Kidney capillary endothelial cell (primary cell): Measurements from ENCODE around the gene OPN4.

Experiments used
- DNase-seq: peaks from one replicate; pipeline ENCODE4 v3.0.0-alpha.2; 2018; ENCODE audit warnings: low spot score

Gene OPN4

DNA sequence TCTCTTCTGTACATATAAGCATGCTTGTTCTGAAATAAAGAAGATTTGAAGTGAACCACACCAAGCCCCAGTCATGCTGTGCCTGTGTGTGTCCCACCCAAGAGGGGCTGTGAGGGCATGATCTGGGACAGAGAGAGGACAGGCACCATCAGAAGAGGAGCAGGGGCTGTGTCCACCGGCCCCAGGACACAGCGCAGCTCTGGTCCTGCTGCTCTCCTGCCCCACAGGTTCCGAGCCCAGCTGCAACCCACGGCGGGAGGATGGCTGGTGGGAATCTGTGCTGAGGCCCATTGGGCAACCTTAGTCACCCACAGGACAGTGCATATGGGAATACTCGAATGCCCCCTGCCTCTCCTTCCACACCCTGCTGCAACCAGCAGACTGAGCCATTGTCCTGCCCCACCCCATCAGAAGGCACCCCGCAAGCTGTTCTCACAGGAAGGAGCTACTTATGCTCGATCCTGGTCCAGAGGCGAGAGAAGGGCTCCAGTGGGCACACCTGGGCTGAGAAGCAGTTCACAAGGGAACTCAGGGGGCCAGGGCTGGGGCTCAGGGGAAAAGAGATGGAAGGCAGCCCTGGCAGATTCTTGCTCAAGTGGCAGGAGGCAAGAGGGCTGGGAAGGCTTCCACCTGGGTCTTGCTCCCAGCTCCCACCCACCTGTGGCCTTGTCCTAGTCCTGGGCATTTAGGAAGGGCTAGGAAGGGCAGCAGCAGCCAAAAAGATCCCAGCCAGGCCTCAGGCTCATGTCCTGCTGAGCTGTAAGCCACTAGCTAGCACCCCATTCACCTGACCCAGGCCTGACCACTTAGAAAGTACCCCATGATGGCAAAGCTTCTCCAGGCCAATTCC is 45.9 kb downstream of the OPN4 start:
- no peak for DNase-seq

DNA sequence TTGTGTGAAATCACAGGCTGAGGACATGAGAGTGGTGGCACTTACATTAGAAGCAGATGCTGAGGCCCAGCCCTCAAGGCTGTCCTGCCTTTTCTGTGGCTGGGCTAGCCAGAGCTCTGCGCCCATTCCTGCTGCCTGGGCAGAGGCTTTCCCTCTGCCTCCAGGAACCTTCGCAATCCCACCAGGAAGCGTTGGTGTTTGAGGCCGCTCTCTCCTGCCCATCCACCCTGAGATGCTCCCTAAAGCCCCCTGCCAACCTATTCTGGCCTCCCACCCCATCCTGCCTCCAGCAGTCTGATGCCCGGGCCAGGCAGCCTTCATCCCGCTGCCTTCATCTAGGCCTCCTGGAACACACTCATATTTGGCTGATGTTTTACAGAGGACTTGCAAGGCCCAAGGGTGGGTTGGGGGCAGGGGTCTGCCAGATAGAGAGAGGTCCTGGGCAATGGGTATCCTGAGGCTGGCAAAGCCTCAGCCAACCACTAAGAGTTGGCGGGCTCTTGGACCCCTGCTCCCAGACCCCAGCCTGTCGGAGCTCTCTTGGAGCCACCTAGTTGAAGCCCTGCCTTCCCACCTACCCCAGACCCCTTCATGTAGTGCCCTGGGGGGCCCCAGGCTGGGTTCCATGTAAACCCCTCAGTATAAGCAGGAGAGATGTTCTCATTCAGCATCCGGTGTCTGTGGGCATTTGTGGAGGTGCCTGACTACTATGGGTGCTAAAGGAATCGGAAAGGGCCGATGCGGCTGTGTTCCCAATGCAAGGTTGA is 46.7 kb downstream of the OPN4 start:
- DNase-seq: no peak

DNA sequence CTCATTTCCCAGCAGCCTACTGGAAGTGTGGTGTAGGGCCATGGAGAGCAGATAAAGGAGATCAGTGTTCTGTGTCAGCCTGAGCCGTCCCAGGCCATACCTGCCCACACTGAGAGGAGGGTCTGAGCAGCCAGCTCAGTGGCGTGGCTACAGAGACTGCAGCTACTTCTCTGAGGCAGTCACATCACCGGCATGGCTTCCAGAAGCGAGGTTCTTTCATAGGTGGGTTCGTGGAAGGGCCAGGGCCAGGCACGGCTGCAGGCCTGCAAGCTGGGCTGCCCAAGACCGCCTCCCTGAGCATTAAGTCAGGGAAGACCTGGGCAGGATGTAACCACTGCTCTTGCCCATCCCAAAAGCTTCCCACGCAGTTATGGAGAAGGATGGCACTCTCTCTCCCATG is 48.8 kb downstream of the OPN4 start:
- DNase-seq: no peak

DNA sequence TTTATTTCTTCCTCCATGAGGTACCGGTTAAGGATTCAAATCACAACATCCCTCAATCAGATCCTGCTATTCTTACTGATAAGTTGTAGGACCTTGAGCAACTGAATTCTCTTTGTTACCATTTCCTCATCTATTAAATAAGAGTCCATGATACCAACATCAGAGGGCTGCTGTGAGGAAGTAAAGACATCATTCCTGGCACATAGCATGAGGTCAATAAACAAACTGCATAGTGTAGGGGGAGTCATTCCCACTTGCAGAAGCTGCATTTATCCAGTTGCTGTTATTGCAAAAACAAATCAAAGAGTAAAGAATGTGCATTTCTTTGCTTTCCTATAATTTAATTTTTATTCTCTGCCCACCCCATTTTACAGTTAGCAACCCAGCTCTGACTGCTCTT is 50.8 kb downstream of the OPN4 start:
- DNase-seq: no peak

DNA sequence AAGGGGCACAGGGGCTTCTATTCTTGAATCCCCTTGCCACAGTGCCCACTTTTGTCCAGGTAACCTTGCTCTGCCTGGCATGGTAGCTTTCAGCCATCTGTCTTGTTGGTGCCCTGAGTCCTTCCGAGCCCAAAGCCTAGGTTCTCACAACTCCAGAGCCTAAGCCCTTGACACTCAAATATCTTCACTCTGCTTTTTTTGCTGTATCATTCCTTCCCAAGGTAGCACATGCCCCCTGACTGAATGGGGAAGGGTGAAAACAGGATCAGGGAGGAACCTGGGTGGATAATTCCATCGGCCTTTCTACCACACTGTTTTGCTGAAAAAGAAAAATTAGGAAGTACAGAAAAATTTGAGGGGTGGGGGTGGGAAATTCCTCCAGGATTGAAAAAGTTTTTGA is 51.6 kb downstream of the OPN4 start:
- DNase-seq: no peak

DNA sequence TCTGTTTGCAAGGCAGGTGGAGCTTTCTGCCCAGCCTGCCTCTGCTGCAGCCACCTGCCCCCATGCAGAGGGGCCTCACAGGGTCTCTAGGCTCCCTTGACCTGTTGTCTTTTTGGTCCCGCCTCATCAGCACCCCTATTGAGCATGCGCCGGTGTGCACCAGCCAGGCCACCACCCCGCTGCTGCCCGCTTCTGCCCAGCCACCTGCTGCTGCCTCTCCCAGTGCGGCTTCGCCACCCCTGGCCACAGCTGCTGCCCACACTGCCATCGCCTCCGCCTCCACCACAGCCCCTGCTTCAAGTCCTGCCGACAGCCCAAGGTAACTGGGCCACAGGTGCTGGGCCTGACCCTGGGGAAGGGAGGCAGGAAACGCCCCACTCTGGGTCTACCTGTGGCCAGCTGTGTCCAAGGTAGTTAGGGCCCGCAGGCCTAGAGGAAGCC is 52.1 kb downstream of the OPN4 start:
- no peak for DNase-seq

DNA sequence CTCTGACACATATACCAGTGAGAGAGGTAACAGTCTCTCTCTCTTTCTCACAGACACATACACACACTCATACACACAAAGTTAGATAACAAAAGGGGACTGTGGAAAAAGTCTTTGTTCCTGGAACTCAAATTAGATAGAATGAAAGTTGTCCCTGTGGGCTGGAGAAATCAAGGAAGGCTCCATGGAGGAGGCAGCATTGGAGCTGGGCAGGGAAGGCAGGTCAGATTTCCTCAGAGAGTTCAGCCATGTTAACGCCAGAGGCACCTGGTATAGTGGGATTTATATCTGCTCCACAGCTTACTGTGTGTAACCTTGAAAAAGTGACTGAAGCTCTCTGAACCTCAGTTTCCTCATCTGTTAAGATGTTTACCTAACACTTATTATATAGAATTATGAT is 52.6 kb downstream of the OPN4 start:
- DNase-seq: no peak

DNA sequence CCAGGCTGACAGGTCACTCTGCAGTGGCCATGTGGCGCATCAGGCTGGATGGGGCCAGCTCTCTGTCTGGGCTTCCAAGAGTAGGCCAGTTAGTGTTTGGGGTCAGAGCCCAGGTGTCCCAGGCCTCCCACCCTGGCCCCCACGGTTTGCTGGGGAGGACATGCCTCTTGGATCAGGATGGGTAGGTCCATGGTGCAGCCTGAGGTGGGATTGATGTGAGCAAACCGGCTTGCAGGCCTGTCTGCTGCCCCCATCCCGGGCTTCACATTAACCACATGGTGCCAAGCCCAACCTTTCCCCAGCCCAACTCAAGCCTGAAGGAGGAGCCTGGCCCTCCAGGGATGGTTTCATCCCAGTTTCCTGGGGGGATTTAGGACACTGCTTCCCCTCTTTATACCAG is 53.2 kb downstream of the OPN4 start:
- DNase-seq: no peak

DNA sequence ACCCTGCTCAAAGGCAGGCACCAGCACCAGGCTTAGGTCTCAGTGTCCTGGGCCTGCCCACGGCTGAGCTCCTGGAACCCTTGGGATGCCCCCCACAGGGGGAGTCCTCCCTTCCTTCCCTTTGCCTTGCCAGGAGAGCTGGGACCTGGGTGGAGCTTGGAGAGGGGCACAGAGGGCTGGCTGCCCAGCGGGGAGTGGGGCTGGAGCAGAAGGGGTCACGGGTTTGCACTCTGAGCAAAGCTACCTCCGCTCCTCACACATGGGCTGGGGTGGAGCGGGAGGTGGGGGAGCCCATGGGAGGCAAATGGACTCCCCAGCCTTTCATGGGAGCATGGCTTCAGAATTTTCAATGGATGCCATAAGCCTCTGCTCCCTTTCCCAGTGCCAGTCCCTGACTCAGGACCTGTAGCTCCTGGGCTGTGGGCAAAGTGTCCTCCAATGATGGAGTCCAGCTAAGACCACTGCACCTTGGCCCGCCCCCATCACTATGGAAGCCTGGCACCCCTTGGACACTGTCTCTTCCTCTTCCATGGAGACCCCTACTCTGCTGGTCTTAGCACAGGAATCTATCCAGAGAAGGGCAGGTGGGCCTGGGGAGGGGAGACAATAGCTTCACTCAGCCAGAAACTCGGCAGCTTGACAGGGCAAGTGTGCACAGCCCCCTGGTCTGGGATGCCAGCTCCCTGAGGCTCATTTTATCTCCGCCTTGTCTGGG is 53.9 kb downstream of the OPN4 start:
- DNase-seq: no peak

DNA sequence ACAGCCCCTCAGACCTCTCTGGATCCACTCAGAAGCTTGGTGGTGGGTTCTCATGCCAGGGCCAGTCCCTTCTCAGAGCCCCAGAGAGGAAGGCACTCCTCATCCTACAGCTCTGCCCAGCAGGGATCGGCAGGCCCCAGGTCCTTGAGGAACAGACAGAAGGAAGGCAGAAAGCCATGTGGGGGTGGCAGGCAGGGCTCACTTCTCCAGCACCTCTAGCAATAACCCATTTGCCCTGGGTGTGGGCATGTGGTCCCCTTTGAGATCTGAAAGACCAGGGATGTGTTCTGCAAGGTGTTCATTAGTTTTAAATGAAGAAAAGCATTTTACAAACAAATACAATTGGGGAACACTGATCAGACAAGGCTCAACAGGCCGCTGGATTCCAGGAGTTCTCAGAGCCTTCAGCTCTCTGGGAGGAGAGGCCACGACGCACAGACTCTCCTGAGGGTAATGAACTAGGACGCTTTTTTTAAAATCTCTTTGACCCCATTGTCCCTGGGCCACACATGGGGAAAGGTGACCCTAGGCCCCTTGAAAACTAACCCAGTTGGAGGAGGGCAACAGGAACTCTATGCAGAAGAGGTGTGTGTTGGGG is 54.5 kb downstream of the OPN4 start:
- no peak for DNase-seq

DNA sequence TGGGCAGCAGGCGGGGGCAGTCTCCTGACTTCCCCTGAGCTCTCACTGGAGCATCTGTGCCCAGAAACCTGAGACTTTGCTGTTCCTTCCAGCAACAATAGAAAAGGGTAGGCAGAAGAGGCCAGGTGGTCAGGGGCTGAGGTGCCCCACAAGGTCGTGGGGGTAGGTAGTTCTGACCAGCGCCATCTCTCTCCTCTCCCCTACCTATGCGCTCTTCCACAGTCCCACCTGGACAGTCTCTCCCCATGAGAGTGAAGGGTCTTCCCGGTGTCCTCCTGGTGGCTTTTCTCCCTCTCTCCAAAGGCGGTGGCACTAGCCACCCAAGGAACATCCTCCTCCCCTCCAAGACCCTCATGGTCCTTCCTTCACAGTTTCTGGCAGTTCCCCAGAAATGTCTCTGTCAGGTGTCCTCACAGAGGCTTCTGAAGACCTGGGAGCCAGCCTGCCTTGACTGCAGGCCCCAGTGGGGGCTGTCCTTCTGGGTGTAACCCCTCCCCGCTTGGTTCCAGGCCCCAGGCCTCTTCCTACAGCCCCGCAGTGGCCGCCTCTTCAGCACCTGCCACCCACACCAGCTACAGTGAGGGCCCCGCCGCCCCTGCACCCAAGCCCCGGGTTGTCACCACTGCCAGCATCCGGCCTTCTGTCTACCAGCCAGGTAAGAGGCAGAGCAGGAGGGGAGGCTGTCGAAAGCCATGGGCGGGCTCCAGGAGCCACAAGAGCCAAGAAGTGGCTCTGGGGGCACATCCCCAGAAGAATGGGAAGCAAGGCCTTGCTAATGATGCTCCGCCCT is 55.2 kb downstream of the OPN4 start:
- no peak for DNase-seq

DNA sequence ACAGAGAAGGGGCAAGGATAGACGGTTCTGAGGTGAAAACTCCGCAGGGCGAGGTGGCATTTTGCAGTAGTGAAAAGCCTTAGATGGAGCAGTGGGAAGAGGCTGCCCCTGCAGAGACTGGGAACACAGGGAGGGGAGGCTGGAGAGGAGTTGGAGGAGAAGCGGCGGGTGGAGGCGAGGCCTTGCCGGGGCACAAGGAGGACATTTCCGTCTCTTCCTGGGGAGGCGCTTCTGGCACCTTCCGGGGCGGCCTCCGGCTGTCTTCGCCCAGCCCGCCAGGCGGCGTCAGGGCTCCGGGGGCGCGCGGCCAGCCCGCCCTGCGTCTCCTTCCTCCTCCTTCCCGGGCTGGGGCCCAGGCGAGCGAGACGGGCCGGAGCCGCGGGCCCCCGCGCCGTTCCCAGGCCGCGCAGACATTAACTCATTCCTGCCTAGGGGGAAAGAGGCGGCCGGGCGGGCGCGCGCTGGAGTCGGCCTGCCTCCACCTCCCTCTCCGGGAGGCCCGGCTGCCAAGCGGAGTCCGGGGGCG is 56.7 kb downstream of the OPN4 start:
- DNase-seq: peak; percentile 33

DNA sequence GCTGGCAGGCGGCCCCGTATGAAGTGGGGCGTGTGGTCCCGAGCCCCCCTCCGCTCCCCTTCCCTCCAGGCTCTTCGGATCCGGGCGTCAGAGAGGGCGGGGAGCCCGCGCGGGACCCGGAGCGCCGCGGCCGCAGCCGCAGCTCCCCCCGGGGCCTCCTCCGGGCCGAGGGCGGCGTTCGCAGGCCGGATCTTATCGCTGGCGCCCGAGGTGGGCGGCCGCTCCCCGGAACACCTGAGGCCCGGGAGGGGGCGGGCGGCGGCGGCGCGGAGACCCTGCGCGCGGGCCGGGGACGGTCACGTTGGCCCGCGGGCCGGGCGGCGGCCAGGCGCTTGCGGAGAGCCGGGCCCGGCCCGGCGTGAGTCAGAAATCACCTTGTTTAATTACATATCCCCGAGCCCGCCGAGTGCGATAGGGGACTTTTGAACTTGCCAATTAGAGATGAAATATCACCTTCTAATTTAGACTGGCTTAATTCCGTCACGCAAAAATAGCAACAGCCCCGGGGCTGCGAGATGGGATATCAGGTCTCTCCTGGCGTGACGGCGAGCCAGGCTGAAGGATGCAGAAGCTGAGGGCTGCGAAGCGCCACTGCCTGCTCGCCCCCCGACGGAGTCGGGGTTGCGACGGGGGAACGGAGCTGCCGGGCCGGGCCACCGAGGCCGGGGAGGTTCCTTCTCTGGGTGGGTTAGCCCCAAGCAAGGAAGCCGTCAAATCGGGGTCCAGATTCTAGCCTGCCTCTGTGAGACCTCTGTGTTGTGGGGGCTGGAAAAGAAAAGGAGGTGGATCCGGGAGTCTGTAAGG is 57.4 kb downstream of the OPN4 start:
- no peak for DNase-seq

DNA sequence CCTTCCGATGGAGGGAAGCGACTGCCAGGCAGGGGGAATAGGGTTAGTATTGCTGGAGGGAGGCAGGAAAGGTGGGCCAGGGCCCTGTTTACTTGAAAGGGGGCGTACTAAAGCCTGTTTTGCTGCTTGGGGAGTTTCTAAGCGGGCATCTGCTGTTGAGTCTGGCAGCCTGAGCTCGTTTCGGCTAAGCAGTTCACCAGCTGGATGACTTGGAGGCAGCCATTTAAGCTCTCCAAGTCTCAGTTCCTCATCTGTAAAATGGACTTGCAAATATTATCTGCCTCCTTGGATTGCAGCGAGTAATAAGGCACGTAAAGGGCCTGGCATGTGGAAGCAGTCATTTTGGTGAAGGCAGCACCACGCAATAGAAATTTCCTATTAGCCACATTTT is 58.0 kb downstream of the OPN4 start:
- DNase-seq: no peak

DNA sequence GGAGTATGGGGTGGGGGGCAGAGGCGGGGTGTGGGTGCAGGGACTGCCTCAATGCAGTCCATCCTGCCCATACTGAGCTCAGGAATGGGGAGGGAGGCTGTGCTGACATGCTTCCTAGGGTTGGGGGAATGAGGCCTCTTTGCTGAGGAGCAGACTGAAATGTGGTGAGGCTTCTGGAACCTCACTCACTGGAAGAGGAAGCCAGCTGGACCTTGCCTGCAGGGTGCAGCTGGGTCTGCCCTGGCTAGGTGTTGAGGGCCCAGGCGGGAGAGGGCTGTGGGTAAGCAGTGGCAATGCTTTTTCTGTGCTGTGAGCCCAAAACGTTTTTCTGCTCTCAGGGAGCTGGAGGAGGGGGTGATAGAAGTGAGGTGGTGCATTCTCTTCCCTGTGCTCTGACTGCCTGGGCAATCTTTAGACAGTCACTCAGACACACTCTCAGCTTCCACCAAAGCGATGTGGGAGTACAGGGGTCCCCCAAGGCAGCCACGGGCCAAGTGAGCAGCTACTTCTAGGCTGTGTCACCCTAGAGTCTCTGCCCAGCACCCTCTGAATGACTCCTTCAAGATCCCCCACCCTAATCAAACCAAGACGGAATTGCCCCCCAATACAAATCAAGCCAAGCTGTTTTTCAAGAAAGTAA is 60.9 kb downstream of the OPN4 start:
- no peak for DNase-seq

DNA sequence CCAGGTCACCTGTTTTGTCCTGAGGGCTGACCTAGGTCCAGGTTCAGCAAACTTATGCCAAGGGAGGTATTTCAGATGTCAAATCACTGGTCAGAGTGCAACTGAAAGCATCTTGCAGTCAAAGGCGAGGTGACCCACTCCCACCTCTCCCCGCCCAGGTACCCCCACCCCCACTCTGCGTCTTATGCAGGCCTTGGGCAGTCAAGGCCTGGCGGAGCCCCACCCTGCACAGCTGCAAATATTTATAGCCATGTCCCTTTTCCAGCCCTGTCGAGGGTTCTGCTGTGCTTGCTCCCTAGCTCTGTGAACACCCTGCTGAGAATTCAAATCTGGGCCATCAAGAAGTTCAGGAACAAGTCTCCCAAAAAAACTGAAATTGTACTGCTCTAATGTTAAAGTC is 61.5 kb downstream of the OPN4 start:
- DNase-seq: no peak
